ENCODE results near the gene RAF1. TPM values are rescaled to one million over a fixed set of nuclear protein-coding genes. Genes with fewer than 3 reads are reported as not detected.

RAF1 gene
- total RNA-seq, 4 donors from 2014 or later, result 106 to 136 (median 121) TPM

DNA sequence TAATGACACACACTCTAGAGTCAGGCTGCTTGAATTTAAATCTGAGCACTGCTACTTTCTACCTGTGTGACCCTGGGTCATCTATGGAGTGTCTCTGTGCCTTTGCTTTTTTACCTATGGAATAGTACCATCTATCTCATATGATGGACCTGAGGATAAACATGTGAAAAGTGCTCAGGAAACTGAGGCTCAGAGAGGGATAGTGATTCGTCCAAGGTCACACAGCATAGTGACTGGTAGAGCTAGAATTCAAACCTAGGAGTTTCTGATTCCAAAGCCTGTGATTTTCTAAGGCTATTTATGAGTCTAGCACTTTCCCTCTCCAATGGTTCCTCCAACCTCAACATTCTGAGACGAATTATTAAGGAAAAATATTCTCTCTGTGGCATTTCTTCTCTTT is 32.0 kb upstream of the RAF1 start:
- Histone ChIP-seq H3K4me1 (no peaks in the 10 kb centered on the region), H3K36me3 (no peaks in the 10 kb centered on the region), H3K27ac (no peak overlapping the region), H3K4me3 (no peak overlapping the region), H3K9me3 (no peaks in the 10 kb centered on the region), H3K27me3 (no peaks in the 10 kb centered on the region)
- 84 to 85% methylated on average over 2 of the region's 2 CpGs for whole genome bisulfite sequencing, 2 donors
- TF ChIP-seq, protein P1, sequence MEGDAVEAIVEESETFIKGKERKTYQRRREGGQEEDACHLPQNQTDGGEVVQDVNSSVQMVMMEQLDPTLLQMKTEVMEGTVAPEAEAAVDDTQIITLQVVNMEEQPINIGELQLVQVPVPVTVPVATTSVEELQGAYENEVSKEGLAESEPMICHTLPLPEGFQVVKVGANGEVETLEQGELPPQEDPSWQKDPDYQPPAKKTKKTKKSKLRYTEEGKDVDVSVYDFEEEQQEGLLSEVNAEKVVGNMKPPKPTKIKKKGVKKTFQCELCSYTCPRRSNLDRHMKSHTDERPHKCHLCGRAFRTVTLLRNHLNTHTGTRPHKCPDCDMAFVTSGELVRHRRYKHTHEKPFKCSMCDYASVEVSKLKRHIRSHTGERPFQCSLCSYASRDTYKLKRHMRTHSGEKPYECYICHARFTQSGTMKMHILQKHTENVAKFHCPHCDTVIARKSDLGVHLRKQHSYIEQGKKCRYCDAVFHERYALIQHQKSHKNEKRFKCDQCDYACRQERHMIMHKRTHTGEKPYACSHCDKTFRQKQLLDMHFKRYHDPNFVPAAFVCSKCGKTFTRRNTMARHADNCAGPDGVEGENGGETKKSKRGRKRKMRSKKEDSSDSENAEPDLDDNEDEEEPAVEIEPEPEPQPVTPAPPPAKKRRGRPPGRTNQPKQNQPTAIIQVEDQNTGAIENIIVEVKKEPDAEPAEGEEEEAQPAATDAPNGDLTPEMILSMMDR (IDR thresholded peaks at IDR 0.05), result no peak
- TF ChIP-seq EP300 (IDR thresholded peaks at IDR 0.05), result no peak
- no peak for TF ChIP-seq POLR2A (IDR thresholded peaks at IDR 0.05)
- DNase-seq (ENCODE audit: low spot score in 2 of 2), result no peak

DNA sequence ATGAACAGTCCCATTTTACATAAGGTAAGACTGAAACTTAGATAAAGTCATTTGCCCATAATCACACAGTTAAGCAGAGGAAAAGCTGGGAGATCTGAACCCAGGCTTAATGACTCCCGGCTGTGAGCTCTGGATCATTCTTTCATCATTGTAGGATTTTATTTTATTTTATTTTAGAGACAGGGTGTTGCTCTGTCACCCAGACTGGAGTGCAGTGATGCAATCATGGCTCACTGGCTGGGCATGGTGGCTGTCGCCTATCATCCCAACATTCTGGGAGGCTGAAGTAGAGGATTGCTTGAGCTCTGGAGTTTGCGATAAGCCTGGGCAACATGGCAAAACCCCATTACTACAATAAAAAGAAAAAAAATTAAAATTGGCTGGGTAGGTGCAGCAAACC is 31.2 kb upstream of the RAF1 start:
- H3K27ac ChIP-seq, result no peak overlapping the region
- no peak for DNase-seq (ENCODE audit: low spot score in 2 of 2)
- 88 to 89% methylated on average over 3 of the region's 3 CpGs for WGBS, 2 donors
- H3K27me3 ChIP-seq, result no peaks in the 10 kb centered on the region
- H3K36me3 ChIP-seq, result no peaks in the 10 kb centered on the region
- no peaks in the 10 kb centered on the region for H3K4me1 ChIP-seq
- TF ChIP-seq, protein P1 (IDR thresholded peaks at IDR 0.05), result no peak
- TF ChIP-seq POLR2A (IDR thresholded peaks at IDR 0.05), result no peak
- TF ChIP-seq EP300 (IDR thresholded peaks at IDR 0.05), result no peak
- H3K4me3 ChIP-seq, result no peak overlapping the region
- no peaks in the 10 kb centered on the region for H3K9me3 ChIP-seq

DNA sequence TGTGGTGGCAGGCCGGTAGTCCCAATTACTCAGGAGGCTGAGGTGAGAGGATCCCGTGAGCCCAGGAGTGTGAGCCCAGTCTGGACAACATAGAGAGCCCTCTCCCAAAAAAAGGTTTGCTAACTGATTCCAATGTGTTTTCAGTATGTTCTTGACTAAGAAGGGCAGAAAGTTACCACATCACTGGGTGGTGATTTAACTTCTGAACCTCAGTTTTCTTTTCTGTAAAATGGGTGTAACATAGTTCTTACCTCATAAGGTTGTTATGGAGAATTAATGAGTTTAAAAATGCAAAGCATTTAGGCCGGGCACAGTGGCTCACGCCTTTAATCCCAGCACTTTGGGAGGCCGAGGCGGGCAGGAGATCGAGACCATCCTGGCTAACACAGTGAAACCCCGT is 28.5 kb upstream of the RAF1 start:
- no peak for DNase-seq (ENCODE audit: low spot score in 2 of 2)
- Histone ChIP-seq H3K4me3 (no peak overlapping the region), H3K36me3 (no peaks in the 10 kb centered on the region), H3K9me3 (no peaks in the 10 kb centered on the region), H3K27ac (no peak overlapping the region), H3K27me3 (no peaks in the 10 kb centered on the region), H3K4me1 (no peaks in the 10 kb centered on the region)
- TF ChIP-seq EP300 (IDR thresholded peaks at IDR 0.05) (no peak), POLR2A (IDR thresholded peaks at IDR 0.05) (no peak)
- WGBS, 2 donors, result 93 to 94% methylated on average over 8 of the region's 8 CpGs

DNA sequence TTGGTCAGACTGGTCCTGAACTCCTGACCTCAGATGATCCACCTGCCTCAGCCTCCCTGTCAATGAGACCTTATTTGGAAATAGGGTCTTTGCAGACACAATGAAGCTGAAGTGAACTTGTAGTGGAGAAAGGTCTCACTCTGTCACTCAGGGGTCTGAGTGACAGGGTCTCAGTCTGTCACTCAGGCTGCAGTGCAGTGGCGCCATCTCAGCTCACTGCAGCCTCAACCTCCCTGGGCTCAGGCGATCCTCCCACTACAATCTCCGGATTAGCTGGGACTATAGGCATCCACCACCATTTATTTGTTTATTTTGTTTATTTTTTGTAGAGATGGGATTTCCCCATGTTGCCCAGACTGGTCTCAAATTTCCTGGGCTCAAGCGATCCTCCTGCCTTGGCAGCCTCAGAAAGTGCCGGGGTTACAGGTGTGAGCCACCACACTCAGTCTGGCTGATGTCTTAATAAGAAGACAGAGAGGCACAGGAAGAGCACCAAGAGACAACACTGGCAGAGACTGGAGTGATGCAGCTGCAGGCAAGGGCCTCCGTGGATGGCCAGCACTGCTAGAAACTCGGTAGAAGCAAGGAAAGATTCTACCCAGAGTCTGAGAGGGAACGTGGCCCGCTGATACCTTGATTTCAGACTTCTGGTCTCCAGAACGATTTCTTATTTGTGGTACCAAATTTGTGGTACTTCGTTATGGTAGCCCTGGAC is 26.2 kb upstream of the RAF1 start:
- Histone ChIP-seq H3K4me3 (no peak overlapping the region), H3K9me3 (no peaks in the 10 kb centered on the region), H3K27me3 (no peaks in the 10 kb centered on the region), H3K36me3 (no peaks in the 10 kb centered on the region), H3K27ac (no peak overlapping the region), H3K4me1 (no peaks in the 10 kb centered on the region)
- DNase-seq (ENCODE audit: low spot score in 2 of 2), result no peak
- TF ChIP-seq POLR2A (IDR thresholded peaks at IDR 0.05) (no peak), EP300 (IDR thresholded peaks at IDR 0.05) (no peak)
- TF ChIP-seq, protein P1 (IDR thresholded peaks at IDR 0.05), result no peak
- WGBS, 2 donors, result 80 to 84% methylated on average over 11 of the region's 11 CpGs

DNA sequence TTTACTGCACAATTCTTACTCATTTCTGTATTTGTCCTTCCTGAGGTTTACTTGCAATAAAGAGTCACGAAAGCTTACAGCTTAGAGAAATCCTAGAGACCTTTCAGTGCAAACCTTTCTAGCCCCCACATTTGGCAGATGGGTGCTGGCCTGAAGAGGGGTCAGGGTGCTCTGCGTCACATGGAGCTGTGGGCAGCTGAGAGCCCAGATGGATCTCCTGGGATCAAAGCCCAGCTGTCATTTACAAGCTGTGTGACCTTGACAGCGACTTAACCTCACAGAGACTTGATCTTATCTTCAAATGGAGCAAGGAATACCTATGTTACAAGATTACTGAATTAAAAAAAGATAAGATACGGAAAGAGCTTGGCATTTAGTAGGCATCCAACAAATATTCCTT is 24.0 kb upstream of the RAF1 start:
- H3K27me3 ChIP-seq, result no peaks in the 10 kb centered on the region
- H3K36me3 ChIP-seq, result no peaks in the 10 kb centered on the region
- no peak for DNase-seq (ENCODE audit: low spot score in 2 of 2)
- TF ChIP-seq, protein P1 (IDR thresholded peaks at IDR 0.05), result no peak
- TF ChIP-seq POLR2A (IDR thresholded peaks at IDR 0.05) (no peak), EP300 (IDR thresholded peaks at IDR 0.05) (no peak)
- H3K4me1 ChIP-seq, result no peaks in the 10 kb centered on the region
- H3K27ac ChIP-seq, result no peak overlapping the region
- no peak overlapping the region for H3K4me3 ChIP-seq
- H3K9me3 ChIP-seq, result no peaks in the 10 kb centered on the region
- 72 to 74% methylated on average over 4 of the region's 4 CpGs for WGBS, 2 donors

Measured in tibial nerve (tissue), 4 donors.